OCI-LY1 (cell line): ENCODE measurements around the gene GMPPB.

ENCODE experiments used
- H2AFZ ChIP-seq: fragments of 200-600 bp; sonication (generic), shearing (Covaris generic); 2 replicates; pipeline ENCODE4 v1.6.0; 2014; ENCODE audit warnings: antibody characterized with exemption, mild to moderate bottlenecking, low read length
- H3F3A ChIP-seq: fragments of 200-600 bp; sonication (generic), shearing (Covaris generic); 2 replicates; pipeline ENCODE4 v1.6.0; 2014; ENCODE audit warnings: mild to moderate bottlenecking, antibody characterized with exemption, low read length, moderate library complexity; ENCODE audit not compliant: insufficient read depth
- H3K27ac ChIP-seq: fragments of 200-600 bp; sonication (generic); 2 replicates; pipeline ENCODE4 v1.5.1; 2014; ENCODE audit warnings: low read length, mixed run types, mild to moderate bottlenecking, low read depth; ENCODE audit not compliant: poor library complexity, severe bottlenecking
- H3K27me3 ChIP-seq: fragments of 200-600 bp; sonication (generic); 2 replicates; pipeline ENCODE4 v1.6.0; 2014; ENCODE audit warnings: antibody characterized with exemption, mild to moderate bottlenecking, low read length, moderate library complexity; ENCODE audit not compliant: insufficient read depth
- H3K36me3 ChIP-seq: fragments of 200-600 bp; sonication (generic); 2 replicates; pipeline ENCODE4 v1.6.1; 2014; ENCODE audit warnings: mild to moderate bottlenecking, antibody characterized with exemption, low read length, moderate library complexity, mixed read lengths; ENCODE audit not compliant: insufficient read depth
- H3K4me1 ChIP-seq: fragments of 200-600 bp; sonication (generic); 2 replicates; pipeline ENCODE4 v1.5.1; 2014; ENCODE audit warnings: mild to moderate bottlenecking, low read length, moderate library complexity; ENCODE audit not compliant: insufficient read depth, severe bottlenecking
- H3K4me2 ChIP-seq: fragments of 200-600 bp; sonication (generic), shearing (Covaris generic); 2 replicates; pipeline ENCODE4 v1.6.1; 2014; ENCODE audit warnings: low read length
- H3K4me3 ChIP-seq: fragments of 200-600 bp; sonication (generic); 2 replicates; pipeline ENCODE4 v1.5.1; 2014; ENCODE audit warnings: low read length, low read depth, mild to moderate bottlenecking, mixed read lengths; ENCODE audit not compliant: poor library complexity, severe bottlenecking
- H3K79me2 ChIP-seq: fragments of 200-600 bp; shearing (Covaris generic); 2 replicates; pipeline ENCODE4 v1.6.1; 2016; ENCODE audit warnings: mixed run types, low read length, mixed read lengths; ENCODE audit not compliant: insufficient read depth
- H3K9ac ChIP-seq: fragments of 200-600 bp; sonication (generic), shearing (Covaris generic); 2 replicates; pipeline ENCODE4 v1.6.1; 2014; ENCODE audit warnings: mild to moderate bottlenecking, low read length, mixed read lengths
- H3K9me2 ChIP-seq: fragments of 200-600 bp; sonication (generic), shearing (Covaris generic); 2 replicates; pipeline ENCODE4 v1.6.1; 2014; ENCODE audit warnings: low read depth, mild to moderate bottlenecking, low read length, mixed read lengths
- H3K9me3 ChIP-seq: fragments of 200-600 bp; shearing (Covaris generic); 2 replicates; pipeline ENCODE4 v1.6.1; 2014; ENCODE audit warnings: low read length, mixed read lengths
- H4K20me1 ChIP-seq: fragments of 200-600 bp; sonication (generic), shearing (Covaris generic); 2 replicates; pipeline ENCODE4 v1.6.0; 2016; ENCODE audit warnings: mild to moderate bottlenecking, low read length; ENCODE audit not compliant: insufficient read depth
- CTCF ChIP-seq: fragments of 200-600 bp; sonication (generic), shearing (Covaris generic); IDR thresholded peaks from 2 replicates; pipeline ENCODE4 v1.5.1; 2017; ENCODE audit warnings: mild to moderate bottlenecking, antibody characterized with exemption, low read length, moderate library complexity, mixed read lengths
- EZH2 ChIP-seq: fragments of 200-600 bp; sonication (generic), shearing (Covaris generic); IDR thresholded peaks from 2 replicates; pipeline ENCODE4 v1.8.0; 2017; ENCODE audit warnings: borderline replicate concordance, mixed run types, mild to moderate bottlenecking, antibody characterized with exemption, low read length, moderate library complexity, mixed read lengths

Gene GMPPB

GRCh38 chr3:49707113-49707480, 16.7 kb downstream of the GMPPB start:
- Histone ChIP-seq H3K4me1 (no peaks in the 10 kb centered on the region), H4K20me1 (no peaks in the 10 kb centered on the region), H3K9me3 (no peaks in the 10 kb centered on the region), H3K79me2 (no peaks in the 10 kb centered on the region), H3K4me3 (no peak overlapping the region), H3K27ac (no peak overlapping the region), H3K9ac (no peak overlapping the region), H2AFZ (no peak overlapping the region), H3K36me3 (peaks cover 21% of the 10 kb centered on the region; the same call in 1 of the 2 replicates), H3F3A (no peaks in the 10 kb centered on the region), H3K27me3 (no peaks in the 10 kb centered on the region), H3K9me2 (no peaks in the 10 kb centered on the region), H3K4me2 (no peak overlapping the region)
- TF ChIP-seq CTCF = no peak
- no peak for TF ChIP-seq EZH2

GRCh38 chr3:49706456-49707112, 17.2 kb downstream of the GMPPB start:
- Histone ChIP-seq H3K9me3 (no peaks in the 10 kb centered on the region), H3F3A (no peaks in the 10 kb centered on the region), H3K4me2 (no peak overlapping the region), H2AFZ (no peak overlapping the region), H3K9ac (no peak overlapping the region), H3K79me2 (no peaks in the 10 kb centered on the region), H3K27ac (no peak overlapping the region), H4K20me1 (no peaks in the 10 kb centered on the region), H3K9me2 (no peaks in the 10 kb centered on the region), H3K27me3 (no peaks in the 10 kb centered on the region), H3K4me1 (no peaks in the 10 kb centered on the region), H3K36me3 (peaks cover 21% of the 10 kb centered on the region; the same call in 1 of the 2 replicates), H3K4me3 (no peak overlapping the region)
- no peak for TF ChIP-seq EZH2
- TF ChIP-seq CTCF = no peak

GRCh38 chr3:49705390-49705960, 18.3 kb downstream of the GMPPB start:
- H3K4me1 ChIP-seq = no peaks in the 10 kb centered on the region
- peaks cover 21% of the 10 kb centered on the region; the same call in 1 of the 2 replicates for H3K36me3 ChIP-seq
- no peaks in the 10 kb centered on the region for H3K79me2 ChIP-seq
- H3K9ac ChIP-seq = no peak overlapping the region
- no peak overlapping the region for H3K4me2 ChIP-seq
- H3K9me3 ChIP-seq = no peaks in the 10 kb centered on the region
- no peaks in the 10 kb centered on the region for H3F3A ChIP-seq
- H3K4me3 ChIP-seq = no peak overlapping the region
- H2AFZ ChIP-seq = no peak overlapping the region
- H4K20me1 ChIP-seq = no peaks in the 10 kb centered on the region
- no peaks in the 10 kb centered on the region for H3K9me2 ChIP-seq
- H3K27ac ChIP-seq = no peak overlapping the region
- H3K27me3 ChIP-seq = no peaks in the 10 kb centered on the region
- TF ChIP-seq EZH2 (no peak), CTCF (no peak)
